Testis (tissue), 2 donors: ENCODE measurements around the gene SPACDR.

ENCODE experiments used
- CTCF ChIP-seq, 3 experiments: fragments of 450-650 bp in 2 of 3; fragments of 200-600 bp in 1 of 3; sonication (generic) in 1 of 3; IDR thresholded peaks; one replicate each; pipeline ENCODE4 v1.5.1; 2016 to 2019; ENCODE audit warnings: antibody characterized with exemption in 3 of 3, mild to moderate bottlenecking in 2 of 3, moderate library complexity in 1 of 3
- POLR2A ChIP-seq: fragments of 450-650 bp; IDR thresholded peaks from one replicate; pipeline ENCODE4 v1.6.1; 2017; ENCODE audit warnings: antibody characterized with exemption, mild to moderate bottlenecking, moderate library complexity

DNA sequence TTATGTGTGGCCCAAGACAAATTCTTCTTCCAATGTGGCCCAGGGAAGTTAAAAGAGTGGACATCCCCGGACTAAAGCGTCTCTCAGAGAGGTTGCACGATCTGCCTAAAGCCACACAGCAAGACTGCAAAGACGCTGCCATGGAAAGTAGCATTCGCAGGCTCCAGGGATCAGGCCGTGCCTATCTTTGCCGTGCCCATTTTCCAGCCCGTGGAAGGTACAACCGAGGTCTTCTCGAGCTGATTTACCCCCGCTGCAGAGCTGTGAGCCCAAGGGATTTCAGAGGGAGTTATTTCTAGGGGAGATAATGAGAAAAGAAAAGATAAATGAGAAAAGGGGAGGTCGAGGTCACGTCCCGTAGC is 18.6 kb upstream of the SPACDR start:
- TF ChIP-seq POLR2A (no peak), CTCF (IDR thresholded peaks at IDR 0.05) (no peak)
